ENCODE results near the gene GRHL1. TPM values are rescaled to one million over a fixed set of nuclear protein-coding genes. Genes with fewer than 3 reads are reported as not detected.

GRHL1 gene
- total RNA-seq, 6 experiments from 2014 or later = 0.46 to 0.76 (median 0.59) TPM

GRCh38 chr2:10038123-10038522 lies 86.6 kb downstream of the GRHL1 start:
- Mint-ChIP-seq H3K4me3 (no peak overlapping the region), H3K9me3 (no peaks in the 10 kb centered on the region), H3K36me3 (ENCODE audit: low read depth) (no peaks in the 10 kb centered on the region), H3K27me3 (ENCODE audit: insufficient read depth) (peaks cover 9% of the 10 kb centered on the region), H3K27ac (no peak overlapping the region), H3K4me1 (ENCODE audit: low read depth) (peaks cover 20% of the 10 kb centered on the region)
- no peak for TF ChIP-seq CTCF (IDR thresholded peaks at IDR 0.05)
- no peak for DNase-seq

- peaks cover 20% of the 10 kb centered on the region for H3K4me1 Mint-ChIP-seq (ENCODE audit: low read depth)
- peak; percentile 11 for DNase-seq
- peaks cover 9% of the 10 kb centered on the region for H3K27me3 Mint-ChIP-seq (ENCODE audit: insufficient read depth)
- TF ChIP-seq CTCF (IDR thresholded peaks at IDR 0.05) = no peak
- no peaks in the 10 kb centered on the region for H3K9me3 Mint-ChIP-seq
- H3K36me3 Mint-ChIP-seq (ENCODE audit: low read depth) = no peaks in the 10 kb centered on the region
- no peak overlapping the region for H3K4me3 Mint-ChIP-seq
- H3K27ac Mint-ChIP-seq = no peak overlapping the region
Measured at GRCh38 chr2:10038716-10039115, 87.2 kb downstream of the GRHL1 start.

GRCh38 chr2:10039658-10040410 lies 88.3 kb downstream of the GRHL1 start:
- Mint-ChIP-seq H3K4me3 (no peak overlapping the region), H3K4me1 (ENCODE audit: low read depth) (peaks cover 20% of the 10 kb centered on the region), H3K9me3 (no peaks in the 10 kb centered on the region; the same call in 1 of the 2 replicates), H3K27me3 (ENCODE audit: insufficient read depth) (peaks cover 6% of the 10 kb centered on the region), H3K27ac (no peak overlapping the region), H3K36me3 (ENCODE audit: low read depth) (no peaks in the 10 kb centered on the region)
- no peak for DNase-seq
- no peak for TF ChIP-seq CTCF (IDR thresholded peaks at IDR 0.05)

GRCh38 chr2:10041711-10042110 lies 90.2 kb downstream of the GRHL1 start:
- peaks cover 20% of the 10 kb centered on the region for H3K4me1 Mint-ChIP-seq (ENCODE audit: low read depth)
- no peak overlapping the region for H3K4me3 Mint-ChIP-seq
- DNase-seq = no peak
- H3K36me3 Mint-ChIP-seq (ENCODE audit: low read depth) = no peaks in the 10 kb centered on the region
- peaks cover 2% of the 10 kb centered on the region; the same call in 1 of the 2 replicates for H3K27me3 Mint-ChIP-seq (ENCODE audit: insufficient read depth)
- no peak for TF ChIP-seq CTCF (IDR thresholded peaks at IDR 0.05)
- no peak overlapping the region for H3K27ac Mint-ChIP-seq
- no peaks in the 10 kb centered on the region; the same call in 1 of the 2 replicates for H3K9me3 Mint-ChIP-seq

- Mint-ChIP-seq H3K4me3 (peak overlapping the region; percentile 89), H3K4me1 (ENCODE audit: low read depth) (peaks cover 18% of the 10 kb centered on the region), H3K36me3 (ENCODE audit: low read depth) (no peaks in the 10 kb centered on the region), H3K27ac (peak overlapping the region; percentile 95), H3K9me3 (no peaks in the 10 kb centered on the region; the same call in 1 of the 2 replicates), H3K27me3 (ENCODE audit: insufficient read depth) (peaks cover 5% of the 10 kb centered on the region)
- peak; percentile 58 for DNase-seq
- peak; percentile 40; the same call in 1 of the 2 replicates for TF ChIP-seq CTCF (IDR thresholded peaks at IDR 0.05)
Measured at GRCh38 chr2:10042301-10043161, 91.0 kb downstream of the GRHL1 start.

All from HFFc6 (cell line).